HG03025 (cell line): Measurements from ENCODE around the gene WDR45.
A peak's percentile ranks its signal among the peaks of the same experiment; 100 is the strongest.

ENCODE experiments used
- ATAC-seq: cut with Tn5 transposase; IDR thresholded peaks from one replicate; pipeline ENCODE4 v1.9.1; 2021; ENCODE audit warnings: mild to moderate bottlenecking, moderate library complexity; ENCODE audit not compliant: unreplicated experiment, low FRiP score

WDR45 gene

GRCh38 chrX:49053223-49054072 is 26.2 kb downstream of the WDR45 start:
- no peak for ATAC-seq

GRCh38 chrX:49043987-49044281 is 35.8 kb downstream of the WDR45 start:
- ATAC-seq = no peak

- ATAC-seq = peak; percentile 90
Observed at GRCh38 chrX:49043220-49043986, 36.3 kb downstream of the WDR45 start, which contains the start of gene TFE3. TFE3 (minus strand) TSS chrX:49043357; CDS start chrX:49043226, 131 bp downstream.

- ATAC-seq = peak; percentile 12
Observed at GRCh38 chrX:49042581-49043219, 37.0 kb downstream of the WDR45 start.

- no peak for ATAC-seq
Observed at GRCh38 chrX:49041744-49042580, 37.7 kb downstream of the WDR45 start.

- no peak for ATAC-seq
Observed at GRCh38 chrX:49040376-49040955, 39.2 kb downstream of the WDR45 start.

- no peak for ATAC-seq
Observed at GRCh38 chrX:49039598-49040375, 39.9 kb downstream of the WDR45 start.

- no peak for ATAC-seq
Observed at GRCh38 chrX:49037883-49038475, 41.7 kb downstream of the WDR45 start.

- no peak for ATAC-seq
Observed at GRCh38 chrX:49030283-49030682, 49.4 kb downstream of the WDR45 start.

- ATAC-seq = no peak
Observed at GRCh38 chrX:49029876-49030275, 49.8 kb downstream of the WDR45 start.
